ENCODE measurements around the gene CDKN2D.

CDKN2D gene

DNA sequence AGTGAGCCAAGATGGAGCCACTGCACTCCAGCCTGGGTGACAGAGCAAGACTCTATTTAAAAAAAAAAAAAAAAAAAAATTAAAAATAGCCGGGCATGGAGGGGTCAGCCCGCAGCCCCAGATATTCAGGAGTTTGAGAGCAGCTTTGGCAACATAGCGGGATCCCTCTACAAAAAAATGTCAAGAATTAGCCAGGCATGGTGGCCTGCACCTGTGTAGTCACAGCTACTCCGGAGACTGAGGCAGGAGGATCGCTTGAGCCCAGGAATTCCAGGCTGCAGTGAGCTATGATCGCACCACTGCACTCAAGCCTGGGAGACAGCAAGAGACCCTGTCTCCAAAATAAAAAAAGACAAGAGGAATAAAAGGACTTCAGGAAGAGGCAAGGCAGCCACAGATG is 17.6 kb upstream of the CDKN2D start:
- Histone ChIP-seq H3K9me2 (replicated peaks; ENCODE audit: insufficient read depth, low read length) (no peaks in the 10 kb centered on the region), H3F3A (ENCODE audit: insufficient read depth) (no peaks in the 10 kb centered on the region), H4K20me1 (ENCODE audit: low read depth, low read length) (no peaks in the 10 kb centered on the region), H3K9me3 (ENCODE audit: insufficient read depth, low read length) (no peaks in the 10 kb centered on the region), H3K79me2 (ENCODE audit: insufficient read depth, low read length) (no peaks in the 10 kb centered on the region), H3K4me2 (ENCODE audit: low read depth, low read length, poor library complexity, severe bottlenecking) (no peak overlapping the region), H3K9ac (ENCODE audit: low read length) (no peak overlapping the region), H3K4me3 (ENCODE audit: insufficient read depth, low read length, poor library complexity, severe bottlenecking) (no peak overlapping the region), H2AFZ (ENCODE audit: low read depth, low read length, severe bottlenecking) (no peak overlapping the region), H3K36me3 (ENCODE audit: low read length) (no peaks in the 10 kb centered on the region), H3K27me3 (ENCODE audit: low read length) (no peaks in the 10 kb centered on the region), H3K27ac (ENCODE audit: low read depth, low read length) (no peak overlapping the region)
- TF ChIP-seq CTCF (IDR thresholded peaks at IDR 0.05; ENCODE audit: insufficient read depth, low read length, poor library complexity, severe bottlenecking) (no peak), EZH2phosphoT487 (conservative IDR thresholded peaks at IDR 0.05; ENCODE audit: low read length) (no peak)

- TF ChIP-seq EZH2phosphoT487 (conservative IDR thresholded peaks at IDR 0.05; ENCODE audit: low read length), result no peak
- no peak for TF ChIP-seq CTCF (IDR thresholded peaks at IDR 0.05; ENCODE audit: insufficient read depth, low read length, poor library complexity, severe bottlenecking)
- Histone ChIP-seq H3F3A (ENCODE audit: insufficient read depth) (no peaks in the 10 kb centered on the region), H3K9me3 (ENCODE audit: insufficient read depth, low read length) (no peaks in the 10 kb centered on the region), H3K27ac (ENCODE audit: low read depth, low read length) (no peak overlapping the region), H3K9ac (ENCODE audit: low read length) (no peak overlapping the region), H3K4me3 (ENCODE audit: insufficient read depth, low read length, poor library complexity, severe bottlenecking) (no peak overlapping the region), H3K79me2 (ENCODE audit: insufficient read depth, low read length) (no peaks in the 10 kb centered on the region), H3K9me2 (replicated peaks; ENCODE audit: insufficient read depth, low read length) (no peaks in the 10 kb centered on the region), H4K20me1 (ENCODE audit: low read depth, low read length) (no peaks in the 10 kb centered on the region), H2AFZ (ENCODE audit: low read depth, low read length, severe bottlenecking) (no peak overlapping the region), H3K27me3 (ENCODE audit: low read length) (no peaks in the 10 kb centered on the region), H3K36me3 (ENCODE audit: low read length) (no peaks in the 10 kb centered on the region), H3K4me2 (ENCODE audit: low read depth, low read length, poor library complexity, severe bottlenecking) (no peak overlapping the region)
Measured at GRCh38 chr19:10583036-10583776, 14.4 kb upstream of the CDKN2D start.

- TF ChIP-seq EZH2phosphoT487 (conservative IDR thresholded peaks at IDR 0.05; ENCODE audit: low read length) (no peak), CTCF (IDR thresholded peaks at IDR 0.05; ENCODE audit: insufficient read depth, low read length, poor library complexity, severe bottlenecking) (no peak)
- Histone ChIP-seq H3K4me3 (ENCODE audit: insufficient read depth, low read length, poor library complexity, severe bottlenecking) (no peak overlapping the region), H3K27ac (ENCODE audit: low read depth, low read length) (no peak overlapping the region)
Measured at GRCh38 chr19:10582091-10582490, 13.3 kb upstream of the CDKN2D start.

More at GRCh38 chr19:10582091-10582490, 13.3 kb upstream of the CDKN2D start:
- H3K9ac ChIP-seq (ENCODE audit: low read length), result no peak overlapping the region
- H4K20me1 ChIP-seq (ENCODE audit: low read depth, low read length), result no peaks in the 10 kb centered on the region
- no peaks in the 10 kb centered on the region for H3K36me3 ChIP-seq (ENCODE audit: low read length)
- no peak overlapping the region for H2AFZ ChIP-seq (ENCODE audit: low read depth, low read length, severe bottlenecking)
- H3K9me2 ChIP-seq (replicated peaks; ENCODE audit: insufficient read depth, low read length), result no peaks in the 10 kb centered on the region
- no peaks in the 10 kb centered on the region for H3F3A ChIP-seq (ENCODE audit: insufficient read depth)
- H3K4me2 ChIP-seq (ENCODE audit: low read depth, low read length, poor library complexity, severe bottlenecking), result no peak overlapping the region
- no peaks in the 10 kb centered on the region for H3K79me2 ChIP-seq (ENCODE audit: insufficient read depth, low read length)
- H3K27me3 ChIP-seq (ENCODE audit: low read length), result no peaks in the 10 kb centered on the region
- H3K9me3 ChIP-seq (ENCODE audit: insufficient read depth, low read length), result no peaks in the 10 kb centered on the region
